IPS-18a (cell line): Measurements from ENCODE around the gene KLK4.

Experiments used
- H3K27ac ChIP-seq: one replicate; pipeline ENCODE4 v1.5.1; 2013; ENCODE audit warnings: low read length
- H3K27me3 ChIP-seq: one replicate; pipeline ENCODE4 v1.6.1; 2013; ENCODE audit warnings: mild to moderate bottlenecking, low read length; ENCODE audit not compliant: control insufficient read depth, insufficient read depth
- H3K36me3 ChIP-seq: one replicate; pipeline ENCODE4 v1.6.1; 2013; ENCODE audit warnings: low read depth, low read length; ENCODE audit not compliant: control insufficient read depth
- H3K4me1 ChIP-seq: one replicate; pipeline ENCODE4 v1.6.1; 2013; ENCODE audit warnings: low read depth, low read length; ENCODE audit not compliant: control insufficient read depth
- H3K4me3 ChIP-seq: one replicate; pipeline ENCODE4 v1.5.1; 2013; ENCODE audit warnings: low read length
- H3K9ac ChIP-seq: one replicate; pipeline ENCODE4 v1.6.1; 2013; ENCODE audit warnings: mild to moderate bottlenecking, low read length, moderate library complexity
- H3K9me3 ChIP-seq: one replicate; pipeline ENCODE4 v1.6.1; 2013; ENCODE audit warnings: low read depth, low read length; ENCODE audit not compliant: control insufficient read depth

KLK4 gene

GRCh38 chr19:50932018-50932689 is 21.0 kb upstream of the KLK4 start:
- H3K4me3 ChIP-seq, result no peak overlapping the region
- no peak overlapping the region for H3K27ac ChIP-seq
- no peaks in the 10 kb centered on the region for H3K4me1 ChIP-seq
- no peak overlapping the region for H3K9ac ChIP-seq
- H3K36me3 ChIP-seq, result no peaks in the 10 kb centered on the region
- H3K9me3 ChIP-seq, result no peaks in the 10 kb centered on the region
- no peaks in the 10 kb centered on the region for H3K27me3 ChIP-seq

GRCh38 chr19:50931023-50931422 is 19.8 kb upstream of the KLK4 start:
- Histone ChIP-seq H3K4me3 (no peak overlapping the region), H3K9me3 (no peaks in the 10 kb centered on the region), H3K4me1 (no peaks in the 10 kb centered on the region), H3K36me3 (no peaks in the 10 kb centered on the region), H3K9ac (no peak overlapping the region), H3K27ac (no peak overlapping the region), H3K27me3 (no peaks in the 10 kb centered on the region)

- Histone ChIP-seq H3K4me3 (no peak overlapping the region), H3K27me3 (no peaks in the 10 kb centered on the region), H3K36me3 (no peaks in the 10 kb centered on the region), H3K4me1 (no peaks in the 10 kb centered on the region), H3K27ac (no peak overlapping the region), H3K9ac (no peak overlapping the region), H3K9me3 (no peaks in the 10 kb centered on the region)
Observed at GRCh38 chr19:50928831-50929230, 17.6 kb upstream of the KLK4 start.

- Histone ChIP-seq H3K36me3 (no peaks in the 10 kb centered on the region), H3K9ac (no peak overlapping the region), H3K9me3 (no peaks in the 10 kb centered on the region), H3K4me1 (peaks cover 10% of the 10 kb centered on the region), H3K27ac (no peak overlapping the region), H3K4me3 (no peak overlapping the region), H3K27me3 (peaks cover 10% of the 10 kb centered on the region)
Observed at GRCh38 chr19:50926144-50926543, 14.9 kb upstream of the KLK4 start.

GRCh38 chr19:50925734-50926133 is 14.5 kb upstream of the KLK4 start:
- H3K9me3 ChIP-seq, result no peaks in the 10 kb centered on the region

GRCh38 chr19:50924586-50924985 is 13.4 kb upstream of the KLK4 start:
- Histone ChIP-seq H3K4me1 (peaks cover 10% of the 10 kb centered on the region), H3K27me3 (peaks cover 17% of the 10 kb centered on the region), H3K27ac (no peak overlapping the region)

More at GRCh38 chr19:50925734-50926133, 14.5 kb upstream of the KLK4 start:
- no peak overlapping the region for H3K9ac ChIP-seq
- H3K27me3 ChIP-seq, result peaks cover 11% of the 10 kb centered on the region
- H3K36me3 ChIP-seq, result no peaks in the 10 kb centered on the region
- peaks cover 10% of the 10 kb centered on the region for H3K4me1 ChIP-seq
- no peak overlapping the region for H3K27ac ChIP-seq
- H3K4me3 ChIP-seq, result no peak overlapping the region

GRCh38 chr19:50922317-50922853 is 11.2 kb upstream of the KLK4 start:
- Histone ChIP-seq H3K27me3 (peaks cover 17% of the 10 kb centered on the region), H3K4me3 (peak overlapping the region; percentile 47), H3K27ac (no peak overlapping the region), H3K4me1 (peaks cover 10% of the 10 kb centered on the region), H3K9me3 (no peaks in the 10 kb centered on the region), H3K9ac (no peak overlapping the region), H3K36me3 (no peaks in the 10 kb centered on the region)

More at GRCh38 chr19:50924586-50924985, 13.4 kb upstream of the KLK4 start:
- H3K9me3 ChIP-seq, result no peaks in the 10 kb centered on the region
- H3K4me3 ChIP-seq, result no peak overlapping the region
- no peak overlapping the region for H3K9ac ChIP-seq
- no peaks in the 10 kb centered on the region for H3K36me3 ChIP-seq

GRCh38 chr19:50921426-50922316 is 10.5 kb upstream of the KLK4 start:
- no peak overlapping the region for H3K27ac ChIP-seq
- no peaks in the 10 kb centered on the region for H3K9me3 ChIP-seq
- H3K27me3 ChIP-seq, result peaks cover 17% of the 10 kb centered on the region
- H3K4me3 ChIP-seq, result peak overlapping the region; percentile 47
- no peak overlapping the region for H3K9ac ChIP-seq
- no peaks in the 10 kb centered on the region for H3K36me3 ChIP-seq
- peaks cover 10% of the 10 kb centered on the region for H3K4me1 ChIP-seq

- Histone ChIP-seq H3K36me3 (no peaks in the 10 kb centered on the region), H3K9ac (no peak overlapping the region), H3K27me3 (peaks cover 41% of the 10 kb centered on the region), H3K4me1 (no peaks in the 10 kb centered on the region), H3K27ac (no peak overlapping the region), H3K9me3 (no peaks in the 10 kb centered on the region), H3K4me3 (no peak overlapping the region)
Observed at GRCh38 chr19:50916069-50916468, 4.9 kb upstream of the KLK4 start.

GRCh38 chr19:50912727-50913716 is 1.8 kb upstream of the KLK4 start:
- H3K4me1 ChIP-seq, result no peaks in the 10 kb centered on the region
- H3K27ac ChIP-seq, result no peak overlapping the region
- H3K27me3 ChIP-seq, result peaks cover 51% of the 10 kb centered on the region
- no peak overlapping the region for H3K4me3 ChIP-seq
- H3K9me3 ChIP-seq, result no peaks in the 10 kb centered on the region
- no peak overlapping the region for H3K9ac ChIP-seq
- H3K36me3 ChIP-seq, result no peaks in the 10 kb centered on the region
